Uterus (tissue), 4 donors: ENCODE results near the gene IL20RB. TPM values are rescaled to one million over a fixed set of nuclear protein-coding genes. Genes with fewer than 3 reads are reported as not detected.

Experiments
- DNase-seq, 2 donors: peaks; one replicate each; pipeline ENCODE4 v3.0.0-alpha.2; 2019 to 2020
- H3K27ac ChIP-seq, 2 donors: fragments of 200-600 bp; sonication (generic); 1 replicate in 1 of 2; 2 replicates in 1 of 2; pipeline ENCODE4 v1.5.1; 2016 to 2018
- H3K27me3 ChIP-seq, 2 donors: fragments of 200-600 bp; sonication (generic); one replicate each; pipeline ENCODE4 v1.5.1; 2018 to 2019; ENCODE audit warnings: control low read depth in 1 of 2
- H3K36me3 ChIP-seq, 2 donors: fragments of 200-600 bp; sonication (generic); one replicate each; pipeline ENCODE4 v1.5.1; 2019; ENCODE audit warnings: control low read depth in 1 of 2
- H3K4me1 ChIP-seq, 2 donors: fragments of 200-600 bp; sonication (generic); one replicate each; pipeline ENCODE4 v1.5.1; 2018 to 2019; ENCODE audit warnings: control low read depth in 1 of 2
- H3K4me3 ChIP-seq, 2 donors: fragments of 200-600 bp; sonication (generic); 1 replicate in 1 of 2; 2 replicates in 1 of 2; pipeline ENCODE4 v1.5.1; 2018 to 2019; ENCODE audit warnings: mild to moderate bottlenecking in 1 of 2
- H3K9me3 ChIP-seq, 2 donors: fragments of 200-600 bp; sonication (generic); one replicate each; pipeline ENCODE4 v1.5.1; 2019; ENCODE audit warnings: control low read depth in 1 of 2
- CTCF ChIP-seq, 4 experiments: fragments of 200-600 bp in 2 of 4; fragments of 450-650 bp in 2 of 4; sonication (generic) in 2 of 4; IDR thresholded peaks; one replicate each; pipeline ENCODE4 v1.5.1; 2016 to 2019; ENCODE audit warnings: antibody characterized with exemption in 4 of 4, mild to moderate bottlenecking in 2 of 4, moderate library complexity in 1 of 4
- POLR2A ChIP-seq, 2 donors: fragments of 450-650 bp; IDR thresholded peaks; one replicate each; pipeline ENCODE4 v1.6.1; 2016; ENCODE audit warnings: antibody characterized with exemption in 2 of 2, mild to moderate bottlenecking in 1 of 2, moderate library complexity in 1 of 2
- intact Hi-C: fragments of 100-400 bp; cut with DNase I; formaldehyde crosslinking; loops from one replicate; pipeline ENCODE4 v1.15.1; 2023; ENCODE audit warnings: low total_unique reads
- total RNA-seq, 4 donors: library from RNA; depleted of rRNA in 3 of 4; stranded (reverse); fragments of >200 nt in 3 of 4; gene quantifications; one replicate each; pipeline versions ENCODE4 v1.1.0 to v1.2.4, GENCODE V29; 2014 to 2023
- donor health status: DM: yes; HTN: yes; CAD: no.

IL20RB gene
- total RNA-seq, 4 donors from 2014 or later = 2.6 TPM; not detected in 3

- no peak overlapping the region for H3K4me3 ChIP-seq
- no peaks in the 10 kb centered on the region for H3K36me3 ChIP-seq
- H3K4me1 ChIP-seq = no peaks in the 10 kb centered on the region
- DNase-seq = no peak
- intact Hi-C loops = no loop called here
- H3K27ac ChIP-seq = no peak overlapping the region
- H3K27me3 ChIP-seq = no peaks in the 10 kb centered on the region
- H3K9me3 ChIP-seq = no peaks in the 10 kb centered on the region
- TF ChIP-seq CTCF (IDR thresholded peaks at IDR 0.05) (no peak), POLR2A (IDR thresholded peaks at IDR 0.05) (no peak)
These were observed 66.6 kb downstream of the IL20RB start for GRCh38 chr3:137024348-137024747.

- no peaks in the 10 kb centered on the region for H3K36me3 ChIP-seq
- H3K4me3 ChIP-seq = no peak overlapping the region
- intact Hi-C loops = no loop called here
- H3K27ac ChIP-seq = no peak overlapping the region
- TF ChIP-seq POLR2A (IDR thresholded peaks at IDR 0.05) = no peak
- no peak for TF ChIP-seq CTCF (IDR thresholded peaks at IDR 0.05)
- no peaks in the 10 kb centered on the region for H3K27me3 ChIP-seq
- no peak for DNase-seq
- H3K4me1 ChIP-seq = no peaks in the 10 kb centered on the region
- H3K9me3 ChIP-seq = no peaks in the 10 kb centered on the region
These were observed 68.9 kb downstream of the IL20RB start for GRCh38 chr3:137026701-137027100.

- H3K27ac ChIP-seq = no peak overlapping the region
- intact Hi-C loops = no loop called here
These were observed 74.8 kb downstream of the IL20RB start for GRCh38 chr3:137032465-137033120.

GRCh38 chr3:137035631-137036030, 77.8 kb downstream of the IL20RB start:
- no peaks in the 10 kb centered on the region for H3K4me1 ChIP-seq
- H3K27ac ChIP-seq = no peak overlapping the region
- no peaks in the 10 kb centered on the region for H3K9me3 ChIP-seq
- intact Hi-C loops = no loop called here
- no peaks in the 10 kb centered on the region for H3K27me3 ChIP-seq
- no peaks in the 10 kb centered on the region for H3K36me3 ChIP-seq
- no peak overlapping the region for H3K4me3 ChIP-seq
- no peak for TF ChIP-seq POLR2A (IDR thresholded peaks at IDR 0.05)
- no peak for TF ChIP-seq CTCF (IDR thresholded peaks at IDR 0.05)
- no peak for DNase-seq

More at GRCh38 chr3:137032465-137033120, 74.8 kb downstream of the IL20RB start:
- H3K4me3 ChIP-seq = peak overlapping the region; percentile 13 to 19
- no peaks in the 10 kb centered on the region for H3K4me1 ChIP-seq
- peak; percentile 83 to 84 for DNase-seq
- no peaks in the 10 kb centered on the region for H3K27me3 ChIP-seq
- H3K36me3 ChIP-seq = no peaks in the 10 kb centered on the region
- TF ChIP-seq POLR2A (IDR thresholded peaks at IDR 0.05) = no peak
- TF ChIP-seq CTCF (IDR thresholded peaks at IDR 0.05) = peak; percentile 83 to 99 (median 88)
- no peaks in the 10 kb centered on the region for H3K9me3 ChIP-seq

GRCh38 chr3:137039570-137039969, 81.8 kb downstream of the IL20RB start:
- Histone ChIP-seq H3K36me3 (no peaks in the 10 kb centered on the region), H3K4me1 (no peaks in the 10 kb centered on the region), H3K27me3 (no peaks in the 10 kb centered on the region), H3K27ac (no peak overlapping the region), H3K4me3 (no peak overlapping the region), H3K9me3 (no peaks in the 10 kb centered on the region)
- TF ChIP-seq POLR2A (IDR thresholded peaks at IDR 0.05) (no peak), CTCF (IDR thresholded peaks at IDR 0.05) (no peak)
- intact Hi-C loops = no loop called here
- DNase-seq = no peak
